AG10803 (cell line): ENCODE measurements around the gene TBCC.
A peak's percentile ranks its signal among the peaks of the same experiment; 100 is the strongest.

Experiments
- DNase-seq: peaks from one replicate; pipeline ENCODE4 v3.0.0; 2010; ENCODE audit warnings: low read depth
- H3K4me3 ChIP-seq: 2 replicates; pipeline ENCODE4 v1.5.1; 2011; ENCODE audit warnings: mild to moderate bottlenecking, low read length, control low read depth
- CTCF ChIP-seq: conservative IDR thresholded peaks from 2 replicates; pipeline ENCODE4 v1.5.1; 2011; ENCODE audit warnings: mild to moderate bottlenecking, low read length, control low read depth, inconsistent platforms

Gene TBCC

GRCh38 chr6:42696526-42697267 lies 49.2 kb downstream of the TBCC start:
- DNase-seq: peak; percentile 91
- no peak for TF ChIP-seq CTCF
- no peak overlapping the region for H3K4me3 ChIP-seq

- no peak overlapping the region for H3K4me3 ChIP-seq
- peak; percentile 94 for DNase-seq
- no peak for TF ChIP-seq CTCF
These were observed 51.3 kb downstream of the TBCC start for GRCh38 chr6:42694586-42694985.
